HG03139 (cell line): ENCODE measurements around the gene RBM15.

Source experiments
- ATAC-seq: cut with Tn5 transposase; IDR thresholded peaks from one replicate; pipeline ENCODE4 v1.9.1; 2021; ENCODE audit not compliant: unreplicated experiment

RBM15 gene

GRCh38 chr1:110347182-110347893 lies 8.2 kb downstream of the RBM15 start:
- ATAC-seq = no peak

DNA sequence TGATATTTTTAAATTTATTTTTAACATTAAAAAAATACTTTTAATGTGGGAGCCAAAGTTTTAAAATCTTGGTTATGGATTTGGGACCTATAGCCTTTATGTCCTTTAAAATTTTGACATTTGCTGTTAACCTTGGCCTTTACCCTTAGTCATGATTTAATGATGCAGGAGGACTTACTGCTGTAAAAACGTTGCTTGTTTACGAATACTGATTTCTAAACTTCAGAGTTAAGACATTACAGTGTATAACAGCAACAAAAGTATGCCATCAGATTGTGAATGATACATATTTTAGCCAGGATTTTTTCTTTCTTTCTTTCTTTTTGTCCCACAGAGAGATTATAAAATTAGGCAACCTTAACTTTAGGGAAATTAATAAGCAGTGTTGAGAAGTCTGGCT lies 8.9 kb downstream of the RBM15 start:
- ATAC-seq = no peak

- no peak for ATAC-seq
These were observed 9.6 kb downstream of the RBM15 start for GRCh38 chr1:110348771-110349170.

GRCh38 chr1:110350360-110350759 lies 11.2 kb downstream of the RBM15 start:
- ATAC-seq = no peak

DNA sequence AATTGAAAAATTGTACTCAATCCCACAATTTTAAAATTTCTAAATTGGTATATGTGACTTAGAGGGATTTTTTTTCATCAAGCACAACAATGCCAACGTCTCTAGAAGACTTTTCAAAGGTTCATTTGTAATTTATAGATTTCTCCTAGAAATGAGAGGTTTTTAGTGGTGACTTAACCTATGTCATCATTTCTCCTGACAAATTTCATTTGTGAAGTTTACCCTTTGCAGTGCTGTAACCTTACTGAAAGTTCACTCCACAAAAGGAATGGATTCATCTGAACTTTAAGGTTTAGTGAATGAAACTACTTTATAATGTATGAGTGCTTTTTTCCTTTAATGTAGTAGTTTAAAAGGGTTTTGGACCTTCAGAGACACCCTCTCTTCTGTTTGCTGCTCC lies 16.1 kb downstream of the RBM15 start:
- ATAC-seq = no peak

GRCh38 chr1:110356379-110356778 lies 17.2 kb downstream of the RBM15 start:
- no peak for ATAC-seq

- ATAC-seq = no peak
These were observed 21.3 kb downstream of the RBM15 start for GRCh38 chr1:110360431-110360830.

DNA sequence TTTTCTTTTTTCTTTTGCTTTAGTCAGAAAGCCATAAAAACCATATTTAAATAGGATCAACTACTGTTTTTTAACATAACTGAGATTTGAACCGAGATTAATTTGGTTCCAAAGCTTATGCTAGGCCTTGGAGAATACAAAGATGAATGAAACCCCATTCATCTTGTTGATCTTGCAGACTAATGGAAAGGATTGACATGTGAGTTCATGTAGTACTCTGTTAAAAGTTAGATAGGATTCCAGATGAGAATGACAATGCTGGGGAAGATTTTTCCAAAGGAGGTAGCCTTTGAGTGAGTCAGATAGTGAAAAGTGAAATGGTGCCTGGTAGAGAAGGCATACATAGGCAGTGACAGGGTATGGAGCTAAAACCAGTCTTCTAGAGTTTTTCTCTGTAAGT lies 22.7 kb downstream of the RBM15 start:
- ATAC-seq = no peak

DNA sequence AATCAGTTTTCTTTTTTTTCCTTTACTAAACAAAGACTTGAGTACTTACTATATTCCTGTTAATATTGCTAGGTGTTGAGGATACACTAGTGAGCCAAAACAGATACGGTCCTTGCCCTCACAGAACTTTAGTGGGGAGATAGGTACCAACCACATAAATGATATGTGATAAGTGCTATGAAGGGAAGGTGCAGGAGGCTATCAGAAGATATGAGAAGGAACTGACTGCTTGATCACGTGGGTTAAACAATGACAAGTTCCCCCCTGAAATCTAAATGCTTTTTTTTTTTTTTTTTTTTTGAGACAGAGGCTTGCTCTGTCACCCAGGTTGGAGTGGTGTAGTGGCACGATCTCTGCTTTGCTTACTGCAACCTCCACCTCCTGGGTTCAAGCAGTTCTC lies 25.0 kb downstream of the RBM15 start:
- ATAC-seq = no peak

DNA sequence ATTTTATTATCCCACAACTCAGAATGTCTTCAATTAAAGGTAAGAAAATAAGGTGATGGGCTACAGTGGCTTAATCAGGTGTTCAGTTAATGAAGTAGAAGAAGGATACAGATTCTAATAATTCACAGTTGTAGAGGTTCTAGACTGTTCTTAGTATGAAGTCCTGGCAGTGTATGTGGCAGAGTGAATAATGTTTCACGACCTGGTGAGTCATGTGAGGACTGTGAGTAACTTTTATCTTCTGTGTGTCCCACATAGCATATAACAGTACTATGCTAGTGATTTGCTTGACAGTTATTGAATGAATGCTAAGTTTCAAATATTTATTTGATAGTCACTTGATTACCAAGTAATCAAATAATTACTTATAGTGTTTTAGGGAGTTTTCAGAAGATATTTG lies 31.6 kb downstream of the RBM15 start:
- no peak for ATAC-seq

DNA sequence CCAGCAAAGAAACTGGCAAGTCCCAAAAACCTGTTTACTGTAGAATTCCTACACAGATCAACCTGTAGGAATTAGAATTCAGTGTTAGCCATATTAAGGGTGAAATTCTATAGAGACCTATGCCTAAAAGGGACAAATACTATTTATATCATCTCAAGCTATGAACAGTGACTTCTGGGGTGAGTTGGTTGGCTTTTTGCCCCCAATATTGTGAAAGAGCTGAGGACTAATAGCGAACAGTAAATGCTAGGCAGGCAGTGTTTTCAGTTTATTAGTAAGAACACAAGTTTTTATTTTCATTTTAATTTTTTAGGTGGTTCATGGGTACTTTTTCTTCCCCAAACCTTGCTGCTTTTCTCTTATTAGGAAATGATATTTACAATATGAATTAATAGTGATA lies 36.3 kb downstream of the RBM15 start:
- no peak for ATAC-seq

DNA sequence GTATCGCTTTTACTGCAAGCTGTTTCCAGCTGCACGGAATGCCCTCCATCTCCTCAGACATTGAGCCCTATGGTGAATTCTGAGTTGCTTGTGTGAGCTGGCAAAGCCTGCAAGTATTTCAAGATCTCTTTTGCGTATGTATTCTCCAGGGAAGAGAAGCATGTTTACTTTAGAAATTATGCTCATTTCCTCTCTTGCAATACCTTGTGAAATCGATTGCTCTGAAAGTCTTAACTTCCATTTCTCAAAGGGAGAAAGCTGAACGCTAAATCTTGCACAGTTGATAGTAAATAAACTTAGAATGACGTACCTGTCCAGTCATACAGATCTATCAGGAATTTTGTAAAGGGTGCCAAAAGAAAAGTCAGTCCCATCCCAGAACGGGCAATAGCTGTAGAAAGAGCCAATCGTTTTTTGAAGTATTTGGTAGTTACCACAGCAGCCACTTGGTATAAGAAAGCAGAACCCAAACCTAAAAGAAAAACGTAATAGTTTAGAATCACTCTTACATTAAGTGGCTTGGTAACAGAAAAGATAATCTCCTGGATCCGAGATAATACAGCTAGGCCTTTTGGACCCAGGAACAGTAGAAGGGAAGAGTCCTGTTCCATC lies 41.6 kb downstream of the RBM15 start:
- ATAC-seq = no peak

DNA sequence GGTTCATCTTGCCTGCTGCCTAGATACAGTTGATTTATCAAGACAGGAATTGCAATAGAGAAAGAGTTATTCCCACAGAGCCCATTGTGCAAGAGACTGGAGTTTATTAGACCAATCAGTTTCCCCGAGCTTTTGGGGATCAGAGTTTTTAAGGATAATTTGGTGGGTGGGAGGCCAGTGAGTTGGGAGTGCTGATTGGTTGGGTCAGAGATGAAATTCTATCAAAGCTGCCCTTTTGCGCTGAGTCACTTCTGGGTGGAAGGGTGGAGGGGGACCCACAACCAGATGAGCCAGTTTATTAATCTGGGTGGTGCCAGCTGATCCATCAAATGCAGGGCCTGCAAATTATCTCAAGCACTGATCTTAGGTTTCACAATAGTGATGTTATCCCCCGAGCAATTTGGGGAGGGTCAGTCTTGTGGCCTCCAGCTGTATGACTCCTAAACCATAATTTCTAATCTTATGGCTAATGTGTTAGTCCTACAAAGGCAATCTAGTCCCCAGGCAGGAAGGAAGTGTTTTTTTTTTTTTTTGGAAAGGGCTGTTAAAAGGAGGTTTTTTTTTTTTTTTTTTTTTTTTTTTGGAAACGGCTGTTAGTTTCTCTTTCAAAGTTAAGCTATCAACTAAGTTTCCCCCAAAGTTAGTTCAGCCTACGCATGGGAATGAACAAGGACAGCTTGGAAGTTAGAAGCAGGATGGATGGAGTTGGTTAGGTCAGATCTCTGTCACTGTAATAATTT lies 44.2 kb downstream of the RBM15 start:
- no peak for ATAC-seq

GRCh38 chr1:110384581-110385321 lies 45.6 kb downstream of the RBM15 start:
- peak; percentile 57 for ATAC-seq

DNA sequence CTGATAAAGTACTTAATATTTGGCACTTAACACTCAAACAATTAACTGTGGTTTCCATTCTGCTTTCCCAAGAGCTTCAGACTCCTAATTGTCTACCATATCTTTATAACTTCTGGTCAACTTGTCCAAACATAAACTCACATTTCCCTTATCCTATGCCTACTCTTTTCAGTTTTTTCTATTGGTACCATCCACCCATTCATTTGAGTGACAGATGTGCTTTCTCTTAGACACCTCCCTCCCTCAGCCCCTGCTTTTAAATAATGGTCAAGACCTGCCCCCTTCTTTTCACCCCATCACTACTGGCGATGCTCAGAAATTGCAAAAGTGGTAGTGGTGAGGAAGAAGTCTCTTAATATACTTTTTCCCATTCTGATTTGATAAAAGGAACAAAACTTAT lies 46.2 kb downstream of the RBM15 start:
- ATAC-seq = no peak

GRCh38 chr1:110387048-110387754 lies 48.0 kb downstream of the RBM15 start:
- no peak for ATAC-seq

- no peak for ATAC-seq
These were observed 50.9 kb downstream of the RBM15 start for GRCh38 chr1:110390096-110390495.

- no peak for ATAC-seq
These were observed 51.6 kb downstream of the RBM15 start, which contains the start of gene SLC16A4 for GRCh38 chr1:110390692-110391245. SLC16A4 (minus strand) TSS chr1:110391026; CDS start chr1:110389323, 1,703 bp downstream.

DNA sequence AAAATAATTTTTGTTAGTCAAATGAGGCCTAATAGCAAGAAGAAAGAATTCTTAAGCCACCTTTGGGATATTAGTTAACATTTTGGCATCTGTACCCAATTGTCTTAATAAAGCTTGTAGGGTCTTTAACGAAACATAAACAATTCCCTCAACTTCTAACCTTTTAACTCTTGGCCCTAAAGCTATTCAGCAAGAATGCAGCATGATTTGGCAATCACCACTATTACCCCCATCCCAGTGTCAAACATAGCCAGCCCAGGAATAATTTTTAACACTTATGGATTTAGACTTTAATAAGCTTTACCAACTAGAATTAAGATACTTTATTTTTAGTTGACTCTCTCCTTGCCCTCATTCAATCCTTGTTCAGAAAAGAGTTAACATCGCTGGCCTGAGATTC lies 54.1 kb downstream of the RBM15 start:
- ATAC-seq = no peak

DNA sequence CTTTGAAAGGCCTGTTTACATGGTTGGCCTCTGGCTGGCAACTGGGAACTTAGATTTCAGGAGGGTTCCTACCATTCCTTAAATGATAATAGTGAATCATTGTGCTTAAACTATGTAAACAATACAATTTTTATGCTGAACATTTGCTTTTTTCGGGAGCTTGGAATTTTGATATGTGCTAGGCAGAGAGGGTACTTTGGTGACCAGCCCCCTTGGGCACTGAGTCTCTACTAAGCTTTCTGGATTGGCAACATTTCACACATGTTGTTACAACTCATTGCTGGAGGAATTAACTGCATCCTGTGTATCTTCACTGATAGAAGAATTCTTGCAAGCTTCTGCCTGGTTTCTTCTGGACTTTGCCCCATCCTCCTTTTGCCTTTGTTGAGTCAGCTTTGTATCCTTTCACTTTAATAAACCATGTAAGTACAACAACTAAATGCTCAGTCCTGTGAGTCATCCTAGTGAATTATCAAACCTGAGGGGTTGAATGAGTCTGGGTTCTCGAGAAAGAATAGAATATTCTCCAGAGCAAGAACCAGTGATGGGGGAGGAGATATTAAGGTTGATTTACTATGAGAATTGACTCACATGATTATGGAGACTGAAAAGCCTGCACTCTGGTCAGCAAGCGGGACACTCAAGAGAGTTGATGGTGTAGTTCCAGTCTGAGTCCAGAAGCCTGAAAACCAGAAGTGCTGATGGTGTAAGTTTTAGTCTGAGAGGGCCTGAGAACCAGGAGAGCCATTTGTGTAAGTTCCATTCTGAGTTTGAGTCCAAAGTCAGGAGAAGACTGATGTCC lies 54.7 kb downstream of the RBM15 start:
- no peak for ATAC-seq
